Liver (tissue), 3 donors: Measurements from ENCODE around the gene CFP.

ENCODE experiments used
- EGR1 ChIP-seq, 2 donors: IDR thresholded peaks; 2 replicates each; pipeline ENCODE4 v1.6.1; 2016 to 2018; ENCODE audit warnings: antibody characterized with exemption in 2 of 2, low read depth in 2 of 2
- JUND ChIP-seq, 2 donors: IDR thresholded peaks; 2 replicates each; pipeline ENCODE4 v1.6.1; 2016; ENCODE audit warnings: antibody characterized with exemption in 2 of 2
- RAD21 ChIP-seq, 2 donors: IDR thresholded peaks; 2 replicates each; pipeline ENCODE4 v1.6.1; 2016; ENCODE audit warnings: antibody characterized with exemption in 2 of 2, mild to moderate bottlenecking in 2 of 2
- RXRA ChIP-seq, 2 donors: IDR thresholded peaks; 2 replicates each; pipeline ENCODE4 v1.6.1; 2017 to 2018; ENCODE audit warnings: antibody characterized with exemption in 2 of 2, mild to moderate bottlenecking in 1 of 2
- YY1 ChIP-seq: IDR thresholded peaks from 2 replicates; pipeline ENCODE4 v1.6.1; 2016; ENCODE audit warnings: antibody characterized with exemption, mild to moderate bottlenecking
- TF ChIP-seq, protein P1 (sequence below): fragments of 150-350 bp; IDR thresholded peaks from 2 replicates; pipeline ENCODE4 v1.5.1; 2017; ENCODE audit warnings: improper control_type of control experiment, low read depth, low read length; ENCODE audit not compliant: missing input control
- donor health status: healthy.
- donor health status: healthy.

DNA sequence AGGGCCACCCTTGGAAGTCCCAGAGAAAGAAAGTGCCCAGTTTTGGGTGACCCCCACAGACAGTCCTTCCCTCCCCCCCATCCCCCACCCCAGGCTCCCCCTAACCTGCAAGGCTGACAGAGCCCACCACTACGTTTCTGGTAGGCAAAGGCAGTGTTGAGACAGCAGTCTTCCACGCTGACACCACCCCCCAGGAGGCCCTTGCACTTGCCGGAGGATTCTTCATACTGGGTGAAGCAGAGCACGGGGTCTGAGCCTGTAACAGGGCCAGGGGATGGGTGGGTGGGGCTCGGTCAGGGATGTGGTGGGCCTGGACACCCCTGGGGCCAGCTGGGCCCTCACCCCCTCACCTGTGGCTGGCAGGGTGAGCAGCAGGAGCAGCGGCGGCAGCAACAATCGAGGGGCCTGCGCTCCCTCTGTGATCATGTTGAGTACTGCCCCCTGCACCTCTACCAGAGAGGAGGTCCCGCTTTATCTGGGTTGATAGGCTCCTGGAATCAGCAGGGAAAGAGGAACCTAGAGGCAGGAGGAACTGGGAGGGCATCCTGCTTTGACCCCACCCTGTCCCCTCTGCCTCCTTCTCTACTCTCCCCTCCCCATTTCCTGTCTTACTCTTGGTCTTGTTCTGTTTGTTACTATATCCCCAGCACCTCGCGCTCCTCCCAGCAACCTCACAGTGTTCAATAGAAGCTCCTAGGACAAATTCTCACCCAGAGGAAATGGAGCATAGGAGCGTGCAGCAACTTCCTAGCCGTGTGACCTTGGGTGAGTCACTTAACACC, at the start of gene CFP:
- TF ChIP-seq, protein P1, sequence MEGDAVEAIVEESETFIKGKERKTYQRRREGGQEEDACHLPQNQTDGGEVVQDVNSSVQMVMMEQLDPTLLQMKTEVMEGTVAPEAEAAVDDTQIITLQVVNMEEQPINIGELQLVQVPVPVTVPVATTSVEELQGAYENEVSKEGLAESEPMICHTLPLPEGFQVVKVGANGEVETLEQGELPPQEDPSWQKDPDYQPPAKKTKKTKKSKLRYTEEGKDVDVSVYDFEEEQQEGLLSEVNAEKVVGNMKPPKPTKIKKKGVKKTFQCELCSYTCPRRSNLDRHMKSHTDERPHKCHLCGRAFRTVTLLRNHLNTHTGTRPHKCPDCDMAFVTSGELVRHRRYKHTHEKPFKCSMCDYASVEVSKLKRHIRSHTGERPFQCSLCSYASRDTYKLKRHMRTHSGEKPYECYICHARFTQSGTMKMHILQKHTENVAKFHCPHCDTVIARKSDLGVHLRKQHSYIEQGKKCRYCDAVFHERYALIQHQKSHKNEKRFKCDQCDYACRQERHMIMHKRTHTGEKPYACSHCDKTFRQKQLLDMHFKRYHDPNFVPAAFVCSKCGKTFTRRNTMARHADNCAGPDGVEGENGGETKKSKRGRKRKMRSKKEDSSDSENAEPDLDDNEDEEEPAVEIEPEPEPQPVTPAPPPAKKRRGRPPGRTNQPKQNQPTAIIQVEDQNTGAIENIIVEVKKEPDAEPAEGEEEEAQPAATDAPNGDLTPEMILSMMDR = no peak
- TF ChIP-seq RAD21 (IDR thresholded peaks at IDR 0.05) = no peak
- no peak for TF ChIP-seq JUND (IDR thresholded peaks at IDR 0.05)
- TF ChIP-seq YY1 = no peak
- no peak for TF ChIP-seq EGR1 (IDR thresholded peaks at IDR 0.05; ENCODE audit: low read depth in 2 of 2)
- TF ChIP-seq RXRA (IDR thresholded peaks at IDR 0.05) = no peak
